ENCODE results near the gene KCTD19. TPM values are rescaled to one million over a fixed set of nuclear protein-coding genes. Genes with fewer than 3 reads are reported as not detected.
A peak's percentile ranks its signal among the peaks of the same experiment; 100 is the strongest.

KCTD19 gene
- total RNA-seq, 1 experiment from 2014 or later, result not detected

DNA sequence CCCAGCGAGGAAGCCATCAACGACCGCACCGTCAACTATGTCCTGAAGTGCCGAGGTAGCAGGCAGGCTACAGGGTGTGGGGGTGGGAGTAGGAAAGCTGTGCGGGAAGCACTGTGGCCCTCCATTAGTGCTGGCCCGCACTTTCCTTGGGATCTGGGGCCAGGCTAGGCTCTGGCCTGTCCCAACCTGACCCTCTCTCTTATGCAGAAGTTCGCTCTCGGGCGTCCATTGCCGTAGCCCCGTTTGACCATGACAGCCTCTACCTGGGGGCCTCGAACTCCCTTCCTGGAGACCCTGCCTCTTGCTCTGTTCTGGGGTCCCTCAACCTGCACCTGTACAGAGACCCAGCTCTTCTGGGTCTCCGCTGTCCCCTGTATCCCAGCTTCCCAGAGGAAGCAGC is 38.6 kb downstream of the KCTD19 start:
- POLR2A ChIA-PET, result interaction anchor here (0.6 kb wide), 1 partner anchor 146 kb away, joined by 3 read pairs; no protein-coding TSS in a partner anchor
- peaks cover 6% of the 10 kb centered on the region for H3K4me1 Mint-ChIP-seq (ENCODE audit: low read depth, unreplicated experiment)
- Histone ChIP-seq H3K9me3 (no peaks in the 10 kb centered on the region), H3K27me3 (replicated peaks; ENCODE audit: control insufficient read depth, insufficient read depth, low read length) (no peaks in the 10 kb centered on the region), H3K4me1 (peaks cover 23% of the 10 kb centered on the region), H3K36me3 (ENCODE audit: control insufficient read depth, insufficient read depth, low read length) (peaks cover 2% of the 10 kb centered on the region), H3K4me3 (ENCODE audit: low read depth, low read length) (no peak overlapping the region)
- no peak for DNase-seq
- intact Hi-C loops (cut with micrococcal nuclease; ENCODE audit: unreplicated experiment), result no loop called here
- no peak overlapping the region for H3K27ac Mint-ChIP-seq (ENCODE audit: unreplicated experiment)
- CTCF ChIA-PET, result interaction anchor here (1.8 kb wide), 1 partner anchor 28 kb away, joined by 3 read pairs; no protein-coding TSS in a partner anchor
- no peaks in the 10 kb centered on the region for H3K9me3 Mint-ChIP-seq (ENCODE audit: unreplicated experiment)
- no peaks in the 10 kb centered on the region for H3K27me3 Mint-ChIP-seq (ENCODE audit: insufficient read depth, unreplicated experiment)
- peaks cover 34% of the 10 kb centered on the region for H3K36me3 Mint-ChIP-seq (ENCODE audit: insufficient read depth, unreplicated experiment)
- no TSS peak for BruUV-seq (replicated peaks)
- no peak overlapping the region for H3K4me3 Mint-ChIP-seq (ENCODE audit: unreplicated experiment)
- no peak for TF ChIP-seq CTCF (IDR thresholded peaks at IDR 0.05; ENCODE audit: insufficient read depth in 1 of 2, low read depth in 1 of 2, low read length in 1 of 2, severe bottlenecking in 1 of 2, unreplicated experiment in 1 of 2)

GRCh38 chr16:67286441-67287235 is 39.9 kb downstream of the KCTD19 start:
- H3K27me3 ChIP-seq (replicated peaks; ENCODE audit: control insufficient read depth, insufficient read depth, low read length), result no peaks in the 10 kb centered on the region
- H3K4me1 Mint-ChIP-seq (ENCODE audit: low read depth, unreplicated experiment), result peaks cover 7% of the 10 kb centered on the region
- no peak for DNase-seq
- peaks cover 2% of the 10 kb centered on the region for H3K36me3 ChIP-seq (ENCODE audit: control insufficient read depth, insufficient read depth, low read length)
- H3K9me3 Mint-ChIP-seq (ENCODE audit: unreplicated experiment), result no peaks in the 10 kb centered on the region
- H3K27ac Mint-ChIP-seq (ENCODE audit: unreplicated experiment), result no peak overlapping the region
- no peak overlapping the region for H3K4me3 ChIP-seq (ENCODE audit: low read depth, low read length)
- H3K27me3 Mint-ChIP-seq (ENCODE audit: insufficient read depth, unreplicated experiment), result no peaks in the 10 kb centered on the region
- no TSS peak for BruUV-seq (replicated peaks)
- CTCF ChIA-PET, result interaction anchor here (0.6 to 2.2 kb wide), 4 partner anchors 26 to 428 kb away, joined by 3 to 9 read pairs (median 4); partner anchors contain the start of gene FHOD1
- H3K9me3 ChIP-seq, result no peaks in the 10 kb centered on the region
- no peak overlapping the region for H3K4me3 Mint-ChIP-seq (ENCODE audit: unreplicated experiment)
- intact Hi-C loops (cut with micrococcal nuclease; ENCODE audit: unreplicated experiment), result no loop called here
- POLR2A ChIA-PET, result interaction anchor here (1.3 kb wide), 1 partner anchor 26 kb away, joined by 4 read pairs; no protein-coding TSS in a partner anchor
- no peak for TF ChIP-seq CTCF (IDR thresholded peaks at IDR 0.05; ENCODE audit: insufficient read depth in 1 of 2, low read depth in 1 of 2, low read length in 1 of 2, severe bottlenecking in 1 of 2, unreplicated experiment in 1 of 2)
- peaks cover 23% of the 10 kb centered on the region for H3K4me1 ChIP-seq
- peaks cover 32% of the 10 kb centered on the region for H3K36me3 Mint-ChIP-seq (ENCODE audit: insufficient read depth, unreplicated experiment)

GRCh38 chr16:67284699-67285646 is 41.6 kb downstream of the KCTD19 start:
- Histone ChIP-seq H3K27me3 (replicated peaks; ENCODE audit: control insufficient read depth, insufficient read depth, low read length) (no peaks in the 10 kb centered on the region), H3K4me1 (peaks cover 16% of the 10 kb centered on the region), H3K9me3 (no peaks in the 10 kb centered on the region), H3K36me3 (ENCODE audit: control insufficient read depth, insufficient read depth, low read length) (peaks cover 3% of the 10 kb centered on the region), H3K4me3 (ENCODE audit: low read depth, low read length) (no peak overlapping the region)
- Mint-ChIP-seq H3K27me3 (ENCODE audit: insufficient read depth, unreplicated experiment) (no peaks in the 10 kb centered on the region), H3K4me1 (ENCODE audit: low read depth, unreplicated experiment) (peaks cover 7% of the 10 kb centered on the region), H3K9me3 (ENCODE audit: unreplicated experiment) (no peaks in the 10 kb centered on the region), H3K27ac (ENCODE audit: unreplicated experiment) (no peak overlapping the region), H3K36me3 (ENCODE audit: insufficient read depth, unreplicated experiment) (peaks cover 27% of the 10 kb centered on the region), H3K4me3 (ENCODE audit: unreplicated experiment) (no peak overlapping the region)
- DNase-seq, result peak in 1 of 2 experiments; percentile 62
- ChIA-PET CTCF (interaction anchor here (0.9 to 2.7 kb wide), 4 partner anchors 11 to 54 kb away, joined by 3 to 9 read pairs (median 6); no protein-coding TSS in a partner anchor), POLR2A (interaction anchor here (0.6 to 1.3 kb wide), 3 partner anchors 24 to 38 kb away, joined by 3 to 7 read pairs (median 4); partner anchors contain the start of gene FHOD1)
- peak in 1 of 2 experiments; percentile 42 for TF ChIP-seq CTCF (IDR thresholded peaks at IDR 0.05; ENCODE audit: insufficient read depth in 1 of 2, low read depth in 1 of 2, low read length in 1 of 2, severe bottlenecking in 1 of 2, unreplicated experiment in 1 of 2)
- BruUV-seq (replicated peaks), result no TSS peak
- intact Hi-C loops (cut with micrococcal nuclease; ENCODE audit: unreplicated experiment), result no loop called here
